ENCODE data around the gene MAP2K5. TPM values are rescaled to one million over a fixed set of nuclear protein-coding genes. Genes with fewer than 3 reads are reported as not detected.

The MAP2K5 gene
- total and polyA plus RNA-seq, 9 of the 15 experiments (the other 6 are each of a cell fraction or from before 2014, with no cell fraction given), result 0.41 to 16.5 (median 7.5) TPM

- H3K9me3 ChIP-seq (replicated peaks; ENCODE audit: control insufficient read depth, insufficient read depth, low read depth, low read length), result no peaks in the 10 kb centered on the region
- H4K20me1 ChIP-seq (replicated peaks; ENCODE audit: control insufficient read depth, insufficient read depth, low read length), result no peaks in the 10 kb centered on the region
- H3K4me3 ChIP-seq, result no peak overlapping the region
- peaks cover 0 to 13% of the 10 kb centered on the region in 2 experiments; a peak in 3 of 5 replicates for H3K4me1 ChIP-seq (replicated peaks in 1 of 2; ENCODE audit: control insufficient read depth in 2 of 2, insufficient read depth in 2 of 2, low read length in 2 of 2)
- no peaks in the 10 kb centered on the region for H3K9me1 ChIP-seq (ENCODE audit: control insufficient read depth, insufficient read depth, low read length)
- DNase-seq (ENCODE audit: extremely low read depth in 1 of 4, low spot score in 3 of 4) (no peak), FAIRE-seq (peak; percentile 15), ATAC-seq (no peak)
- CTCF ChIA-PET (ENCODE audit: low intra/inter-chr PET ratio), result no interaction called here
- H3K36me3 ChIP-seq (ENCODE audit: control insufficient read depth, insufficient read depth, low read length), result no peaks in the 10 kb centered on the region
- no peaks in the 10 kb centered on the region for H3K79me2 ChIP-seq (ENCODE audit: control insufficient read depth, insufficient read depth, low read length)
- no TSS peak for BruUV-seq (replicated peaks)
- H3K27me3 ChIP-seq (ENCODE audit: control insufficient read depth in 2 of 2, insufficient read depth in 2 of 2, low read length in 2 of 2), result no peaks in the 10 kb centered on the region
- POLR2A ChIA-PET, result interaction anchor here (1.2 kb wide), 1 partner anchor 12 kb away, joined by 3 read pairs; no protein-coding TSS in a partner anchor
- no peak overlapping the region for H3K27ac ChIP-seq (ENCODE audit: extremely low read depth, low read depth, low read length)
- no peak overlapping the region for H2AFZ ChIP-seq (ENCODE audit: low read depth, low read length)
- intact Hi-C loops (cut with micrococcal nuclease) (no loop called here), in situ Hi-C loops (cut with MboI) (no loop called here)
- no peak overlapping the region for H3K9ac ChIP-seq (ENCODE audit: insufficient read depth in 1 of 2, low read depth in 2 of 2, low read length in 2 of 2)
- H3K4me2 ChIP-seq (ENCODE audit: insufficient read depth, low read length), result no peak overlapping the region
- TF ChIP-seq ELF4 (CRISPR knock-in tag; IDR thresholded peaks at IDR 0.05) (no peak), SPI1 (IDR thresholded peaks at IDR 0.05; ENCODE audit: borderline replicate concordance, low read depth, low read length) (no peak), ZBTB34 (CRISPR knock-in tag; IDR thresholded peaks at IDR 0.05) (no peak), MAFK (IDR thresholded peaks at IDR 0.05; ENCODE audit: low read length) (no peak), TEAD4 (IDR thresholded peaks at IDR 0.05; ENCODE audit: low read length) (no peak), TEAD4 (CRISPR knock-in tag; IDR thresholded peaks at IDR 0.05; ENCODE audit: borderline replicate concordance) (no peak), L3MBTL2 (IDR thresholded peaks at IDR 0.05) (no peak), PYGO2 (tag; IDR thresholded peaks at IDR 0.05) (no peak), ZNF282 (CRISPR knock-in tag; IDR thresholded peaks at IDR 0.05) (no peak), FOS (IDR thresholded peaks at IDR 0.05; ENCODE audit: extremely low read depth, insufficient read length) (no peak)
- WGBS (ENCODE audit: insufficient coverage, low coverage, missing lambda C conversion rate), result 60% methylated on average over 12 of the region's 12 CpGs
These were observed 242.4 kb downstream of the MAP2K5 start for GRCh38 chr15:67784856-67785430.
